PC-9 (cell line): ENCODE data around the gene DNAJB1. TPM values are rescaled to one million over a fixed set of nuclear protein-coding genes. Genes with fewer than 3 reads are reported as not detected.

ENCODE experiments used
- BruUV-seq: library from RNA; stranded (reverse); fragments of 400-500 nt; replicated peaks from 2 replicates; lab custom pipeline; 2021; lab: Mats Ljungman, UMichigan
- CTCF ChIA-PET: fragments of 300-600 bp; sonication (Branson Sonifier 250); formaldehyde crosslinking; loops from one replicate; lab custom pipeline; 2022; ENCODE audit warnings: antibody characterized with exemption; lab: Charles Lee
- POLR2A ChIA-PET: fragments of 300-600 bp; sonication (Branson Sonifier 250); formaldehyde crosslinking; loops from one replicate; lab custom pipeline; 2022; ENCODE audit warnings: antibody characterized with exemption; ENCODE audit not compliant: unreplicated experiment; lab: Charles Lee
- DNase-seq, 2 experiments: peaks; one replicate each; pipeline versions ENCODE4 v3.0.0 to v3.0.0-alpha.2; 2015 to 2022; ENCODE audit warnings: mixed read lengths in 1 of 2
- H2AFZ ChIP-seq: fragments of 200-600 bp; sonication (generic); 2 replicates; pipeline ENCODE4 v1.8.1; 2017; ENCODE audit warnings: antibody characterized with exemption
- H3F3A ChIP-seq: fragments of 200-600 bp; sonication (generic); 2 replicates; pipeline ENCODE4 v1.8.1; 2017; ENCODE audit warnings: antibody characterized with exemption, mild to moderate bottlenecking, low read depth; ENCODE audit not compliant: insufficient read depth
- H3K27ac ChIP-seq: fragments of 200-600 bp; sonication (generic); 2 replicates; pipeline ENCODE4 v1.6.1; 2016; ENCODE audit warnings: mixed run types
- H3K27me3 ChIP-seq: fragments of 200-600 bp; sonication (generic); 2 replicates; pipeline ENCODE4 v1.6.1; 2016; ENCODE audit warnings: low read depth, mixed run types; ENCODE audit not compliant: insufficient read depth
- H3K36me3 ChIP-seq: fragments of 200-600 bp; sonication (generic); 2 replicates; pipeline ENCODE4 v1.6.1; 2016; ENCODE audit warnings: low read depth, mixed run types
- H3K4me1 ChIP-seq: fragments of 200-600 bp; sonication (generic); replicated peaks from 2 replicates; pipeline ENCODE4 v1.6.1; 2016; ENCODE audit warnings: mixed run types; ENCODE audit not compliant: insufficient read depth
- H3K4me2 ChIP-seq: fragments of 200-600 bp; sonication (generic); 2 replicates; pipeline ENCODE4 v1.6.1; 2017; ENCODE audit warnings: mixed run types
- H3K4me3 ChIP-seq: fragments of 200-600 bp; sonication (generic); 2 replicates; pipeline ENCODE4 v1.6.1; 2016; ENCODE audit warnings: mixed run types
- H3K79me2 ChIP-seq: fragments of 200-600 bp; sonication (generic); 2 replicates; pipeline ENCODE4 v1.6.1; 2017; ENCODE audit warnings: low read depth, mixed run types
- H3K9me2 ChIP-seq: fragments of 200-600 bp; sonication (generic); 2 replicates; pipeline ENCODE4 v1.8.1; 2017; ENCODE audit warnings: mild to moderate bottlenecking; ENCODE audit not compliant: insufficient read depth
- H3K9me3 ChIP-seq: fragments of 200-600 bp; sonication (generic); 2 replicates; pipeline ENCODE4 v1.8.1; 2016; ENCODE audit warnings: low read depth; ENCODE audit not compliant: insufficient read depth
- H4K20me1 ChIP-seq: fragments of 200-600 bp; sonication (generic); 2 replicates; pipeline ENCODE4 v1.8.1; 2017; ENCODE audit not compliant: insufficient read depth
- EZH2 ChIP-seq: fragments of 200-600 bp; sonication (generic); IDR thresholded peaks from 2 replicates; pipeline ENCODE4 v1.8.0; 2017; ENCODE audit warnings: antibody characterized with exemption, low read depth
- intact Hi-C: fragments of 100-400 bp; cut with micrococcal nuclease; formaldehyde crosslinking; loops from one replicate; pipeline ENCODE4 v1.10.0; 2022; ENCODE audit not compliant: unreplicated experiment
- total RNA-seq: library from RNA; stranded (reverse); gene quantifications from 2 replicates; pipeline ENCODE4 v1.2.3, GENCODE V29; 2021
- TF ChIP-seq, protein P1 (sequence below): fragments of 200-600 bp; sonication (generic); conservative IDR thresholded peaks from 2 replicates; pipeline ENCODE4 v1.6.1; 2017; ENCODE audit warnings: mixed run types, antibody characterized with exemption, mild to moderate bottlenecking, moderate library complexity

Gene DNAJB1
- total RNA-seq, 1 experiment from 2014 or later = 159 TPM

DNA sequence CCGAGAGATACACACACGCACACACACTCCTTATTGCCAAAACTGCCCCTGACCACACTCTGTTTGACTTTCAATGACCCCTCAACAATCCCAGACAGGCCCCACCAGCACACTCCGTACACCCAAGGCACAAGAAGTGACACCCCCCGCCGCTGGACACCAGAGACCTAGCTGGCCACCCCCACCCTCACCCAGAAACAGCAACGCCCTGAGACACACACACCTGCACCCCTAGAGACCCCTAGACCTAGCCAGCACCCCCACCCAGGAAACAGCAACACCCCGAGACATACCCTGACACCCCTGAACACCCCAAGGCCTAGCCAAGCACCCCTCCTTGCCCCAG lies 41.9 kb downstream of the DNAJB1 start:
- peak overlapping the region; percentile 43 for H3K4me2 ChIP-seq

DNA sequence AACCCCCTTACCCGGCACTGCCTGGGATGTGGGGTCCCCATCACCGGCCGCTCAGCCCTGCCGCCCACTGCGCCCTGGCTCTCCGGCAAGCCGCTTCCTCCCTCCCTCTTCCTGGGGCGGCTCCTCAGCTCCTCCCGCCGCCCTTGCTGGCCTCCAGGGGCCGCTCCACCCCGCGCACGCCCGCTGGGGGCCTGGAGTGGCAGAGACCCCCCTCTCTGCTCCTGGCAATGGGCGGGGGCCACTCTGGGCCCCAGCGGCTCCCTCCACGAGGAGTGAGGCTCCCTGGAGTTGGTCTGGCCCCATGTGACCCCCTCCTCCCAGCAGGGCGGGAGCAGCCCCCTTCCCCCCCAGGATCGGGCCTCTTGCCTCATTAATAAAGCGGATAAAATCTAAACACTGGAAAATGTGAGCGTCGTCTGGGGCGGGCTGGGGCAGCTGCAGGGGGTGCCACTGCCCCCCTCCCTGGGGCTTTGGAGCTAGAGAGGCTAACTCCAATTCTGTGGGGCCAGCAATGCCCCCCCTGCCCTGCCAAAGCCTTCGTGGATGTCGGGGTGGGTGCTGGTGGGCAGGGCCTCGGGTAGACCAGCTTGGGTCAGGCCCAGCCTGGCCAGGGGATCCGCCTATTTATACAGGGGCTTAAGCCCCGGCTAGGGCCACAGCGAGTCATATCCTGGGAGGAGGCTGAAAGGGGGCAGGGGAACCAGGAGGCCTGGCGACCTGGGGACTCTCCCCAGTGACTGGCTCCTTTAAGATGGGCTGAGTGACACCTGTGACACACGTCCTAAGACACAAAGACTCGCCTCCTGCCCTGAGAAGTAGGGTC lies 42.7 kb downstream of the DNAJB1 start, which contains the start of gene PTGER1:
TSS of gene PTGER1 (minus strand) at position 104 of the 823 bp plus-strand sequence. CDS start 1,034 bp downstream, outside the sequence.
- Histone ChIP-seq H3K36me3 (peaks cover 21% of the 10 kb centered on the region), H4K20me1 (peaks cover 42% of the 10 kb centered on the region), H3F3A (peaks cover 60% of the 10 kb centered on the region), H3K4me1 (peaks cover 30% of the 10 kb centered on the region), H3K27me3 (no peaks in the 10 kb centered on the region), H3K27ac (peak within 1 kb of the TSS; percentile 53), H3K4me3 (no peak within 1 kb of the TSS), H3K79me2 (no peaks in the 10 kb centered on the region; the same call in 1 of the 2 replicates), H3K9me2 (no peaks in the 10 kb centered on the region), H3K4me2 (peak within 1 kb of the TSS; percentile 43), H3K9me3 (no peaks in the 10 kb centered on the region), H2AFZ (no peak within 1 kb of the TSS)
- no peak for TF ChIP-seq EZH2
- TF ChIP-seq, protein P1, sequence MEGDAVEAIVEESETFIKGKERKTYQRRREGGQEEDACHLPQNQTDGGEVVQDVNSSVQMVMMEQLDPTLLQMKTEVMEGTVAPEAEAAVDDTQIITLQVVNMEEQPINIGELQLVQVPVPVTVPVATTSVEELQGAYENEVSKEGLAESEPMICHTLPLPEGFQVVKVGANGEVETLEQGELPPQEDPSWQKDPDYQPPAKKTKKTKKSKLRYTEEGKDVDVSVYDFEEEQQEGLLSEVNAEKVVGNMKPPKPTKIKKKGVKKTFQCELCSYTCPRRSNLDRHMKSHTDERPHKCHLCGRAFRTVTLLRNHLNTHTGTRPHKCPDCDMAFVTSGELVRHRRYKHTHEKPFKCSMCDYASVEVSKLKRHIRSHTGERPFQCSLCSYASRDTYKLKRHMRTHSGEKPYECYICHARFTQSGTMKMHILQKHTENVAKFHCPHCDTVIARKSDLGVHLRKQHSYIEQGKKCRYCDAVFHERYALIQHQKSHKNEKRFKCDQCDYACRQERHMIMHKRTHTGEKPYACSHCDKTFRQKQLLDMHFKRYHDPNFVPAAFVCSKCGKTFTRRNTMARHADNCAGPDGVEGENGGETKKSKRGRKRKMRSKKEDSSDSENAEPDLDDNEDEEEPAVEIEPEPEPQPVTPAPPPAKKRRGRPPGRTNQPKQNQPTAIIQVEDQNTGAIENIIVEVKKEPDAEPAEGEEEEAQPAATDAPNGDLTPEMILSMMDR = 0 out of 2 replicates have a peak, but pooled peaks have one; percentile 13
- ChIA-PET CTCF (interaction anchor here (0.6 to 0.7 kb wide), 2 partner anchors 38 to 393 kb away, joined by 3 read pairs; no protein-coding TSS in a partner anchor), POLR2A (no interaction called here)
- DNase-seq = peak; percentile 43 to 75
- no TSS peak for BruUV-seq
- intact Hi-C loops = loop anchor here (5.0 kb wide), 2 partner anchors 42 to 338 kb away; partner anchors contain the start of genes ASF1B and DNAJB1

More for the DNA sequence above, 41.9 kb downstream of the DNAJB1 start:
- intact Hi-C loops = loop anchor here (5.0 kb wide), 2 partner anchors 41 to 339 kb away; partner anchors contain the start of genes ASF1B and DNAJB1
- TF ChIP-seq, protein P1 = no peak
- TF ChIP-seq EZH2 = no peak
- H3K27ac ChIP-seq = peak overlapping the region; percentile 53
- no TSS peak for BruUV-seq
- peaks cover 68% of the 10 kb centered on the region for H3F3A ChIP-seq
- no peaks in the 10 kb centered on the region for H3K9me3 ChIP-seq
- CTCF ChIA-PET = no interaction called here
- no peaks in the 10 kb centered on the region; the same call in 1 of the 2 replicates for H3K79me2 ChIP-seq
- H3K4me3 ChIP-seq = no peak overlapping the region
- H3K27me3 ChIP-seq = no peaks in the 10 kb centered on the region
- H3K9me2 ChIP-seq = no peaks in the 10 kb centered on the region
- H4K20me1 ChIP-seq = peaks cover 42% of the 10 kb centered on the region
- peaks cover 28% of the 10 kb centered on the region for H3K36me3 ChIP-seq
- no peak for DNase-seq
- peaks cover 30% of the 10 kb centered on the region for H3K4me1 ChIP-seq
- H2AFZ ChIP-seq = no peak overlapping the region
- POLR2A ChIA-PET = no interaction called here

DNA sequence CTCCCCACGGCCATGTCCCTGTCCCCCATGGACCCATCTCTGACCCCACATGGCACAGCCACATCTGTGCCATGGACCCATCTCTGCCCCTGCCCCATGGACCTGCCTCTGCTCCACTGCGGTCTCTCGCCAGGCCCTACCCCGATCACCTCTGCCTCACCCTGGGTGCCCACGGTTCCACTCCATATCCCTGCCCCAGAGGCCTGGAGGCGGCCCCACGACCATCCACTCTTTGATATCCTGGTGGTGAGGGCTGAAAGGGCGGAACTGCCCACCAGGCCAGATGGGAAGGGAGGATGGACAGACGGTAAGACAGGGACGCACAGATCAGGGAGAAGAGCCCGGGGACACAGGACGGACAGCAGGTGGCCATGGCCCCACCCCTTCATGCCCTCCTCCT lies 43.4 kb downstream of the DNAJB1 start:
- TF ChIP-seq, protein P1 = no peak
- no peak for TF ChIP-seq EZH2
- intact Hi-C loops = loop anchor here (5.0 kb wide), 2 partner anchors 42 to 338 kb away; partner anchors contain the start of genes ASF1B and DNAJB1
- H3K27me3 ChIP-seq = no peaks in the 10 kb centered on the region
- POLR2A ChIA-PET = no interaction called here
- no TSS peak for BruUV-seq
- CTCF ChIA-PET = interaction anchor here (0.7 kb wide), 2 partner anchors 28 to 393 kb away, joined by 3 read pairs; no protein-coding TSS in a partner anchor
- no peaks in the 10 kb centered on the region for H3K79me2 ChIP-seq
- peaks cover 30% of the 10 kb centered on the region for H3K4me1 ChIP-seq
- H3K4me3 ChIP-seq = no peak overlapping the region
- H4K20me1 ChIP-seq = peaks cover 36% of the 10 kb centered on the region
- no peaks in the 10 kb centered on the region for H3K9me3 ChIP-seq
- no peak for DNase-seq
- H2AFZ ChIP-seq = no peak overlapping the region
- peaks cover 21% of the 10 kb centered on the region for H3K36me3 ChIP-seq
- H3K4me2 ChIP-seq = no peak overlapping the region
- no peaks in the 10 kb centered on the region for H3K9me2 ChIP-seq
- H3F3A ChIP-seq = peaks cover 53% of the 10 kb centered on the region
- no peak overlapping the region for H3K27ac ChIP-seq
